Glomerular endothelial cell (primary cell): ENCODE measurements around the gene MAD1L1. TPM values are rescaled to one million over a fixed set of nuclear protein-coding genes. Genes with fewer than 3 reads are reported as not detected.

ENCODE experiments used
- DNase-seq: peaks from one replicate; pipeline ENCODE4 v3.0.0-alpha.2; 2011; ENCODE audit warnings: low read depth, low spot score; ENCODE audit errors: extremely low read depth
- total RNA-seq: library from RNA; depleted of rRNA; stranded (reverse); fragments of >200 nt; gene quantifications from 2 replicates; pipeline ENCODE4 v1.2.3, GENCODE V29; 2015

MAD1L1 gene
- total RNA-seq, 1 donor from 2014 or later: 59.4 TPM

GRCh38 chr7:2008936-2009540 lies 223.7 kb downstream of the MAD1L1 start:
- DNase-seq: no peak

- DNase-seq: no peak
Measured at GRCh38 chr7:2008101-2008935, 224.4 kb downstream of the MAD1L1 start.

GRCh38 chr7:2007551-2007950 lies 225.2 kb downstream of the MAD1L1 start:
- no peak for DNase-seq

GRCh38 chr7:2006921-2007381 lies 225.8 kb downstream of the MAD1L1 start:
- no peak for DNase-seq

- DNase-seq: no peak
Measured at GRCh38 chr7:2006231-2006771, 226.4 kb downstream of the MAD1L1 start.

- no peak for DNase-seq
Measured at GRCh38 chr7:2005786-2006185, 227.0 kb downstream of the MAD1L1 start.

- DNase-seq: no peak
Measured at GRCh38 chr7:2004841-2005725, 227.7 kb downstream of the MAD1L1 start.

GRCh38 chr7:2003931-2004812 lies 228.6 kb downstream of the MAD1L1 start:
- no peak for DNase-seq

GRCh38 chr7:2003451-2003930 lies 229.3 kb downstream of the MAD1L1 start:
- DNase-seq: no peak

- no peak for DNase-seq
Measured at GRCh38 chr7:2002561-2003450, 229.9 kb downstream of the MAD1L1 start.

- no peak for DNase-seq
Measured at GRCh38 chr7:2001601-2002442, 230.9 kb downstream of the MAD1L1 start.

- DNase-seq: no peak
Measured at GRCh38 chr7:2000746-2001321, 231.9 kb downstream of the MAD1L1 start.

GRCh38 chr7:2000153-2000687 lies 232.5 kb downstream of the MAD1L1 start:
- no peak for DNase-seq

- no peak for DNase-seq
Measured at GRCh38 chr7:1999278-1999984, 233.3 kb downstream of the MAD1L1 start.

GRCh38 chr7:1998146-1998545 lies 234.6 kb downstream of the MAD1L1 start:
- no peak for DNase-seq

GRCh38 chr7:1997537-1998076 lies 235.1 kb downstream of the MAD1L1 start:
- DNase-seq: no peak
